ENCODE data around the gene SH3RF3.

DNA sequence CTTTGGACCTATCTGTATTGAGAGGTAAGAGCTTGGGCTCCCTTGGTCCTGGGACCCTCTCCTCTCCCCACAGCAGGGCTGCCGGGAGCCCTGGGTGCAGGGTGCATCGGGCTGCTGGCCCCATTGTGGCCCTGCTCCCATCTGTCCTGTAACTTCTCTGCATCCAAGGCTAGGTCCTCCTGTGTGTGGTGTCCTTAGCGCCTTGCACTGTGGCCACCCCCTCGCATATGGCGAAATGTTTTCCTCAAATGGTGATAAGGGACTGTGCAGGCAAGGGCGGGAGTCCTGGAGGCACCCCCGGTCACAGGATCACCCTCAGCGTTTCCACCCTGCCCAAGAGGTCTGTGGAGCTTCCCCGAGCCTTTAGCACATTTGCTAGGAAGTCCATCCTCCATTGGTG lies 208.2 kb downstream of the SH3RF3 start:
- no peak for TF ChIP-seq RAD21 (IDR thresholded peaks at IDR 0.05; ENCODE audit: low read depth)
- TF ChIP-seq, protein P1, sequence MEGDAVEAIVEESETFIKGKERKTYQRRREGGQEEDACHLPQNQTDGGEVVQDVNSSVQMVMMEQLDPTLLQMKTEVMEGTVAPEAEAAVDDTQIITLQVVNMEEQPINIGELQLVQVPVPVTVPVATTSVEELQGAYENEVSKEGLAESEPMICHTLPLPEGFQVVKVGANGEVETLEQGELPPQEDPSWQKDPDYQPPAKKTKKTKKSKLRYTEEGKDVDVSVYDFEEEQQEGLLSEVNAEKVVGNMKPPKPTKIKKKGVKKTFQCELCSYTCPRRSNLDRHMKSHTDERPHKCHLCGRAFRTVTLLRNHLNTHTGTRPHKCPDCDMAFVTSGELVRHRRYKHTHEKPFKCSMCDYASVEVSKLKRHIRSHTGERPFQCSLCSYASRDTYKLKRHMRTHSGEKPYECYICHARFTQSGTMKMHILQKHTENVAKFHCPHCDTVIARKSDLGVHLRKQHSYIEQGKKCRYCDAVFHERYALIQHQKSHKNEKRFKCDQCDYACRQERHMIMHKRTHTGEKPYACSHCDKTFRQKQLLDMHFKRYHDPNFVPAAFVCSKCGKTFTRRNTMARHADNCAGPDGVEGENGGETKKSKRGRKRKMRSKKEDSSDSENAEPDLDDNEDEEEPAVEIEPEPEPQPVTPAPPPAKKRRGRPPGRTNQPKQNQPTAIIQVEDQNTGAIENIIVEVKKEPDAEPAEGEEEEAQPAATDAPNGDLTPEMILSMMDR (IDR thresholded peaks at IDR 0.05 in 2 of 3, conservative IDR thresholded peaks at IDR 0.05 in 1 of 3; ENCODE audit: borderline replicate concordance in 1 of 3, insufficient read depth in 1 of 3, low read depth in 2 of 3, low read length in 2 of 3), result no peak
- no peak for TF ChIP-seq EZH2 (IDR thresholded peaks at IDR 0.05)
- TF ChIP-seq ZNF274 (IDR thresholded peaks at IDR 0.05; ENCODE audit: low read depth, low read length), result no peak
- TF ChIP-seq, protein P2, sequence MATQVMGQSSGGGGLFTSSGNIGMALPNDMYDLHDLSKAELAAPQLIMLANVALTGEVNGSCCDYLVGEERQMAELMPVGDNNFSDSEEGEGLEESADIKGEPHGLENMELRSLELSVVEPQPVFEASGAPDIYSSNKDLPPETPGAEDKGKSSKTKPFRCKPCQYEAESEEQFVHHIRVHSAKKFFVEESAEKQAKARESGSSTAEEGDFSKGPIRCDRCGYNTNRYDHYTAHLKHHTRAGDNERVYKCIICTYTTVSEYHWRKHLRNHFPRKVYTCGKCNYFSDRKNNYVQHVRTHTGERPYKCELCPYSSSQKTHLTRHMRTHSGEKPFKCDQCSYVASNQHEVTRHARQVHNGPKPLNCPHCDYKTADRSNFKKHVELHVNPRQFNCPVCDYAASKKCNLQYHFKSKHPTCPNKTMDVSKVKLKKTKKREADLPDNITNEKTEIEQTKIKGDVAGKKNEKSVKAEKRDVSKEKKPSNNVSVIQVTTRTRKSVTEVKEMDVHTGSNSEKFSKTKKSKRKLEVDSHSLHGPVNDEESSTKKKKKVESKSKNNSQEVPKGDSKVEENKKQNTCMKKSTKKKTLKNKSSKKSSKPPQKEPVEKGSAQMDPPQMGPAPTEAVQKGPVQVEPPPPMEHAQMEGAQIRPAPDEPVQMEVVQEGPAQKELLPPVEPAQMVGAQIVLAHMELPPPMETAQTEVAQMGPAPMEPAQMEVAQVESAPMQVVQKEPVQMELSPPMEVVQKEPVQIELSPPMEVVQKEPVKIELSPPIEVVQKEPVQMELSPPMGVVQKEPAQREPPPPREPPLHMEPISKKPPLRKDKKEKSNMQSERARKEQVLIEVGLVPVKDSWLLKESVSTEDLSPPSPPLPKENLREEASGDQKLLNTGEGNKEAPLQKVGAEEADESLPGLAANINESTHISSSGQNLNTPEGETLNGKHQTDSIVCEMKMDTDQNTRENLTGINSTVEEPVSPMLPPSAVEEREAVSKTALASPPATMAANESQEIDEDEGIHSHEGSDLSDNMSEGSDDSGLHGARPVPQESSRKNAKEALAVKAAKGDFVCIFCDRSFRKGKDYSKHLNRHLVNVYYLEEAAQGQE (IDR thresholded peaks at IDR 0.05; ENCODE audit: low read depth), result no peak
- TF ChIP-seq EGR1 (IDR thresholded peaks at IDR 0.05; ENCODE audit: low read depth), result no peak

All from HCT116 (cell line).